K562 (cell line): Measurements from ENCODE around the gene CTDNEP1. TPM values are rescaled to one million over a fixed set of nuclear protein-coding genes. Genes with fewer than 3 reads are reported as not detected.

ENCODE experiments used
- ATF1 ChIP-seq, 2 experiments: fragments of 450-650 bp in 1 of 2; IDR thresholded peaks; 2 replicates each; pipeline ENCODE4 v1.6.1; 2016; ENCODE audit warnings: missing compliant biosample characterization in 1 of 2, missing genetic modification characterization in 1 of 2
- CHD2 ChIP-seq: IDR thresholded peaks from 2 replicates; pipeline ENCODE4 v1.6.1; 2011; ENCODE audit warnings: low read depth, low read length
- CREB1 ChIP-seq, 2 experiments: sonication (generic) in 1 of 2; formaldehyde crosslinking in 1 of 2; IDR thresholded peaks; 2 replicates each; pipeline versions ENCODE4 v1.6.1 to v1.8.0; 2012 to 2022; ENCODE audit warnings: inconsistent platforms in 1 of 2, mild to moderate bottlenecking in 1 of 2, missing genetic modification reagents in 1 of 2, moderate library complexity in 1 of 2
- DEAF1 ChIP-seq: fragments of 450-650 bp; formaldehyde crosslinking; IDR thresholded peaks from 2 replicates; pipeline ENCODE4 v1.4.0; 2020; ENCODE audit warnings: mild to moderate bottlenecking, moderate library complexity
- FOXJ2 ChIP-seq: fragments of 200-800 bp; sonication (Bioruptor generic); IDR thresholded peaks from 2 replicates; pipeline ENCODE4 v1.6.1; 2016; ENCODE audit warnings: missing genetic modification characterization, missing compliant biosample characterization
- JUN ChIP-seq, 2 experiments: sonication (generic) in 1 of 2; formaldehyde crosslinking in 1 of 2; IDR thresholded peaks; 2 replicates each; pipeline versions ENCODE4 v1.6.1 to v1.8.0; 2012 to 2022; ENCODE audit warnings: borderline replicate concordance in 2 of 2, mild to moderate bottlenecking in 2 of 2, improper control_type of control experiment in 1 of 2, low read depth in 1 of 2, low read length in 1 of 2, missing genetic modification reagents in 1 of 2
- KAT8 ChIP-seq: fragments of 450-650 bp; IDR thresholded peaks from 2 replicates; pipeline ENCODE4 v1.6.1; 2016; ENCODE audit warnings: low read depth, mild to moderate bottlenecking
- NEUROD1 ChIP-seq: fragments of 150-350 bp; IDR thresholded peaks from 2 replicates; pipeline ENCODE4 v1.6.1; 2014; ENCODE audit warnings: borderline replicate concordance, low read length, low read depth; ENCODE audit not compliant: partially characterized antibody
- NONO ChIP-seq, 2 experiments: fragments of 200-400 bp in 1 of 2; fragments of 450-650 bp in 1 of 2; formaldehyde crosslinking in 1 of 2; IDR thresholded peaks; 2 replicates each; pipeline ENCODE4 v1.6.1; 2017; ENCODE audit warnings: low read depth in 2 of 2, mild to moderate bottlenecking in 2 of 2, moderate library complexity in 2 of 2, low read length in 1 of 2
- NR2C2 ChIP-seq, 2 experiments: fragments of 200-800 bp in 1 of 2; sonication (Bioruptor generic) in 1 of 2; sonication (generic) in 1 of 2; formaldehyde crosslinking in 1 of 2; IDR thresholded peaks; 2 replicates each; pipeline versions ENCODE4 v1.6.1 to v1.8.0; 2016 to 2022; ENCODE audit warnings: mild to moderate bottlenecking in 1 of 2, missing compliant biosample characterization in 1 of 2, missing genetic modification characterization in 1 of 2, missing genetic modification reagents in 1 of 2
- SMARCC2 ChIP-seq: fragments of 450-650 bp; IDR thresholded peaks from 2 replicates; pipeline ENCODE4 v1.6.1; 2017; ENCODE audit warnings: antibody characterized with exemption, moderate library complexity, mild to moderate bottlenecking, low read depth
- TOE1 ChIP-seq, 2 experiments: fragments of 450-650 bp in 1 of 2; sonication (generic) in 1 of 2; formaldehyde crosslinking in 1 of 2; IDR thresholded peaks; 2 replicates each; pipeline versions ENCODE4 v1.7.1 to v1.8.0; 2016 to 2022; ENCODE audit warnings: borderline replicate concordance in 2 of 2, mild to moderate bottlenecking in 2 of 2, antibody characterized with exemption in 1 of 2, inconsistent platforms in 1 of 2, low read depth in 1 of 2, missing genetic modification reagents in 1 of 2, moderate library complexity in 1 of 2
- ZBTB33 ChIP-seq: sonication (generic); formaldehyde crosslinking; IDR thresholded peaks from 2 replicates; pipeline ENCODE4 v1.8.1; 2023; ENCODE audit warnings: mild to moderate bottlenecking, missing genetic modification reagents
- ZFP30 ChIP-seq: fragments of 250-450 bp; sonication (Bioruptor Pico); IDR thresholded peaks from 2 replicates; pipeline ENCODE4 v1.8.0; 2022; ENCODE audit warnings: moderate library complexity, mild to moderate bottlenecking, inconsistent platforms, borderline replicate concordance
- ZNF445 ChIP-seq: fragments of 250-450 bp; sonication (Bioruptor Pico); IDR thresholded peaks from 2 replicates; pipeline ENCODE4 v1.4.0; 2020; ENCODE audit warnings: low read depth, mild to moderate bottlenecking, moderate library complexity
- ZNF512 ChIP-seq: IDR thresholded peaks from 2 replicates; pipeline ENCODE4 v1.6.1; 2016; ENCODE audit warnings: missing genetic modification characterization, missing compliant biosample characterization
- ZNF655 ChIP-seq: fragments of 250-450 bp; sonication (Bioruptor Pico); IDR thresholded peaks from 2 replicates; pipeline ENCODE4 v1.5.0; 2021
- ZNF717 ChIP-seq: fragments of 250-450 bp; sonication (Bioruptor Pico); IDR thresholded peaks from 2 replicates; pipeline ENCODE4 v1.5.0; 2021
- polyA plus RNA-seq, 8 experiments: library from polyadenylated mRNA; depleted of rRNA in 4 of 8; stranded (reverse) in 5 of 8; unstranded in 3 of 8; fragments of >200 nt; fragmentation: Nextera tagmentation in 2 of 8; fragmentation: Illumina TruSeq in 1 of 8; extraction: Ambion mirVana in 2 of 8; extraction: Trizol in 1 of 8; gene quantifications; 2 replicates each; pipeline versions ENCODE4 v1.2.1 to v1.2.3, GENCODE V29; 2011 to 2014; ENCODE audit warnings: inconsistent platforms in 1 of 8, missing spikeins in 1 of 8
- total RNA-seq, 7 experiments: library from RNA; depleted of rRNA in 6 of 7; stranded (reverse); fragments of >200 nt in 6 of 7; fragmentation: Illumina TruSeq in 2 of 7; extraction: Trizol in 2 of 7; gene quantifications; 2 replicates each; pipeline versions ENCODE4 v1.2.1 to v1.2.3, GENCODE V29; 2011 to 2021; ENCODE audit warnings: low replicate concordance in 1 of 7

The CTDNEP1 gene
- total and polyA plus RNA-seq, 9 of the 15 experiments (the other 6 are each of a cell fraction or from before 2014, with no cell fraction given): 10.7 to 150 (median 28.5) TPM

- TF ChIP-seq NEUROD1: no peak
- peak; percentile 86 for TF ChIP-seq CHD2
- TF ChIP-seq KAT8: no peak
- no peak for TF ChIP-seq DEAF1
- peak in 1 of 2 experiments; percentile 76; a peak in 1 of 4 replicates for TF ChIP-seq NONO (IDR thresholded peaks at IDR 0.05; ENCODE audit: low read depth in 2 of 2, low read length in 1 of 2)
- no peak for TF ChIP-seq ZNF717 (CRISPR knock-in tag)
- TF ChIP-seq ZNF655: no peak
- peak; percentile 61 for TF ChIP-seq CREB1 (IDR thresholded peaks at IDR 0.05)
- peak; percentile 67; the same call in 1 of the 2 replicates for TF ChIP-seq CREB1 (CRISPR knock-in tag; IDR thresholded peaks at IDR 0.05)
- no peak for TF ChIP-seq NR2C2 (CRISPR knock-in tag; IDR thresholded peaks at IDR 0.05)
- peak; percentile 67; the same call in 1 of the 2 replicates for TF ChIP-seq NR2C2 (tag; IDR thresholded peaks at IDR 0.05)
- peak; percentile 11; the same call in 1 of the 2 replicates for TF ChIP-seq JUN (IDR thresholded peaks at IDR 0.05; ENCODE audit: borderline replicate concordance, low read depth, low read length)
- no peak for TF ChIP-seq JUN (CRISPR knock-in tag; IDR thresholded peaks at IDR 0.05; ENCODE audit: borderline replicate concordance)
- no peak for TF ChIP-seq ZNF445
- no peak for TF ChIP-seq SMARCC2
- TF ChIP-seq ZBTB33 (CRISPR knock-in tag): 0 out of 2 replicates have a peak, but pooled peaks have one; percentile 26
- peak; percentile 97 for TF ChIP-seq TOE1 (IDR thresholded peaks at IDR 0.05; ENCODE audit: borderline replicate concordance)
- TF ChIP-seq TOE1 (CRISPR knock-in tag; IDR thresholded peaks at IDR 0.05; ENCODE audit: borderline replicate concordance, low read depth): no peak
- TF ChIP-seq FOXJ2 (tag): no peak
- no peak for TF ChIP-seq ATF1 (CRISPR knock-in tag; IDR thresholded peaks at IDR 0.05)
- TF ChIP-seq ATF1 (tag; IDR thresholded peaks at IDR 0.05): peak; percentile 89
- TF ChIP-seq ZFP30 (CRISPR knock-in tag): no peak
- no peak for TF ChIP-seq ZNF512 (tag)
Measured at GRCh38 chr17:7242717-7243452, 8.6 kb downstream of the CTDNEP1 start (continued).
